Naive thymus-derived CD8-positive, alpha-beta T cell (primary cell): ENCODE measurements around the gene NR3C1. TPM values are rescaled to one million over a fixed set of nuclear protein-coding genes. Genes with fewer than 3 reads are reported as not detected.

Experiments
- ATAC-seq, 2 donors: fragments of 150-1000 bp; cut with Tn5 transposase in 1 of 2; sonication (Bioruptor Pico), chemical (Tn5 transposase) in 1 of 2; 1 replicate in 1 of 2; 2 replicates in 1 of 2; pipeline ENCODE4 v1.10.0; 2021; ENCODE audit warnings: mild to moderate bottlenecking in 2 of 2, moderate library complexity in 2 of 2
- POLR2A ChIA-PET: fragments of 350-600 bp; sonication (Branson Sonifier 250); formaldehyde crosslinking; loops from one replicate; lab custom pipeline; 2021; ENCODE audit warnings: antibody characterized with exemption; lab: Charles Lee
- DNase-seq, 10 donors: peaks; one replicate each; pipeline versions ENCODE4 v3.0.0 to v3.0.0-alpha.2; 2020 to 2022
- H3K27ac Mint-ChIP-seq, 10 donors: one replicate each; pipeline ENCODE4 v1.8.0; 2020 to 2022; ENCODE audit warnings: mild to moderate bottlenecking in 10 of 10, mixed read lengths in 10 of 10, moderate library complexity in 4 of 10, inconsistent platforms in 1 of 10
- H3K27me3 Mint-ChIP-seq, 5 donors: one replicate each; pipeline ENCODE4 v1.8.0; 2021 to 2022; ENCODE audit warnings: mixed read lengths in 5 of 5
- H3K36me3 Mint-ChIP-seq, 3 donors: one replicate each; pipeline ENCODE4 v1.8.0; 2020 to 2022; ENCODE audit warnings: mixed read lengths in 3 of 3, mild to moderate bottlenecking in 2 of 3, inconsistent platforms in 1 of 3
- H3K4me1 Mint-ChIP-seq, 4 donors: one replicate each; pipeline ENCODE4 v1.8.0; 2021 to 2022; ENCODE audit warnings: mixed read lengths in 4 of 4
- H3K4me3 Mint-ChIP-seq, 10 donors: one replicate each; pipeline ENCODE4 v1.8.0; 2020 to 2022; ENCODE audit warnings: mild to moderate bottlenecking in 10 of 10, mixed read lengths in 10 of 10, moderate library complexity in 6 of 10, inconsistent platforms in 1 of 10
- H3K9me3 Mint-ChIP-seq, 9 donors: one replicate each; pipeline ENCODE4 v1.8.0; 2020 to 2022; ENCODE audit warnings: mixed read lengths in 9 of 9, mild to moderate bottlenecking in 3 of 9, inconsistent platforms in 1 of 9, moderate library complexity in 1 of 9
- polyA plus RNA-seq, 3 donors: library from polyadenylated mRNA; unstranded; fragments of 300-500 nt; fragmentation: Illumina TruSeq; gene quantifications; one replicate each; pipeline ENCODE4 v1.2.3, GENCODE V29; 2021
- total RNA-seq, 8 experiments: library from RNA in 2 of 8; stranded (reverse) in 2 of 8; gene quantifications; one replicate each; pipeline ENCODE4 v1.2.3 and lab custom pipeline; 2021 to 2026

NR3C1 gene
- total and polyA plus RNA-seq, 5 experiments from 2014 or later, result 60.2 to 133 (median 83.9) TPM

GRCh38 chr5:143354025-143354424 is 49.5 kb downstream of the NR3C1 start:
- H3K27ac Mint-ChIP-seq, result peak overlapping the region; percentile 73 to 96 (median 91)
- POLR2A ChIA-PET, result interaction anchor here (1.6 to 1.7 kb wide), 2 partner anchors 49 to 80 kb away, joined by 5 to 8 read pairs; partner anchors contain the start of gene NR3C1
- H3K4me3 Mint-ChIP-seq, result peak overlapping the region; percentile 62 to 89 (median 85)
- peaks cover 29 to 70% (median 62%) of the 10 kb centered on the region in 4 donors for H3K4me1 Mint-ChIP-seq
- peak in 3 of 10 donors; percentile 10 to 25 (median 17) for DNase-seq
- no peaks in the 10 kb centered on the region for H3K36me3 Mint-ChIP-seq
- H3K27me3 Mint-ChIP-seq, result no peaks in the 10 kb centered on the region
- ATAC-seq, result peak; percentile 24 to 29
- H3K9me3 Mint-ChIP-seq, result no peaks in the 10 kb centered on the region

GRCh38 chr5:143352691-143353090 is 50.8 kb downstream of the NR3C1 start:
- H3K27me3 Mint-ChIP-seq, result no peaks in the 10 kb centered on the region
- H3K4me1 Mint-ChIP-seq, result peaks cover 25 to 63% (median 57%) of the 10 kb centered on the region in 4 donors
- POLR2A ChIA-PET, result interaction anchor here (1.6 to 1.7 kb wide), 2 partner anchors 51 to 82 kb away, joined by 5 to 8 read pairs; partner anchors contain the start of gene NR3C1
- no peaks in the 10 kb centered on the region for H3K36me3 Mint-ChIP-seq
- peak overlapping the region; percentile 24 to 89 (median 85) for H3K4me3 Mint-ChIP-seq
- DNase-seq (peak in 5 of 10 donors; percentile 5 to 50 (median 28)), ATAC-seq (peak; percentile 54 to 56)
- H3K27ac Mint-ChIP-seq, result peak overlapping the region; percentile 65 to 96 (median 88)
- no peaks in the 10 kb centered on the region for H3K9me3 Mint-ChIP-seq

- Mint-ChIP-seq H3K27ac (no peak overlapping the region), H3K27me3 (no peaks in the 10 kb centered on the region), H3K4me1 (peaks cover 23 to 61% (median 50%) of the 10 kb centered on the region in 4 donors), H3K4me3 (no peak overlapping the region), H3K36me3 (no peaks in the 10 kb centered on the region), H3K9me3 (no peaks in the 10 kb centered on the region)
- ATAC-seq (no peak), DNase-seq (no peak)
- POLR2A ChIA-PET, result no interaction called here
These were observed 52.5 kb downstream of the NR3C1 start for GRCh38 chr5:143350751-143351602.

- no peak for DNase-seq
- peaks cover 23 to 58% (median 44%) of the 10 kb centered on the region in 4 donors for H3K4me1 Mint-ChIP-seq
- no peak overlapping the region for H3K4me3 Mint-ChIP-seq
- no peaks in the 10 kb centered on the region for H3K27me3 Mint-ChIP-seq
- no peak for ATAC-seq
- H3K9me3 Mint-ChIP-seq, result no peaks in the 10 kb centered on the region
- no peaks in the 10 kb centered on the region for H3K36me3 Mint-ChIP-seq
- H3K27ac Mint-ChIP-seq, result no peak overlapping the region
- POLR2A ChIA-PET, result no interaction called here
These were observed 53.1 kb downstream of the NR3C1 start for GRCh38 chr5:143350341-143350740.

GRCh38 chr5:143349177-143349576 is 54.3 kb downstream of the NR3C1 start:
- peaks cover 21 to 52% (median 34%) of the 10 kb centered on the region in 4 donors for H3K4me1 Mint-ChIP-seq
- no peak overlapping the region for H3K4me3 Mint-ChIP-seq
- peaks cover 0 to 2% (median 0%) of the 10 kb centered on the region in 3 donors for H3K36me3 Mint-ChIP-seq
- no peaks in the 10 kb centered on the region for H3K27me3 Mint-ChIP-seq
- peak overlapping the region in 1 of 10 donors; percentile 41 for H3K27ac Mint-ChIP-seq
- POLR2A ChIA-PET, result no interaction called here
- no peaks in the 10 kb centered on the region for H3K9me3 Mint-ChIP-seq
- DNase-seq (no peak), ATAC-seq (no peak)

GRCh38 chr5:143347698-143348344 is 55.7 kb downstream of the NR3C1 start:
- Mint-ChIP-seq H3K4me3 (peak overlapping the region in 1 of 10 donors; percentile 2), H3K9me3 (no peaks in the 10 kb centered on the region), H3K36me3 (peaks cover 0 to 2% (median 0%) of the 10 kb centered on the region in 3 donors), H3K27me3 (no peaks in the 10 kb centered on the region), H3K27ac (peak overlapping the region in 5 of 10 donors; percentile 17 to 78 (median 41)), H3K4me1 (peaks cover 13 to 45% (median 29%) of the 10 kb centered on the region in 4 donors)
- ATAC-seq, result no peak
- DNase-seq, result no peak
- POLR2A ChIA-PET, result interaction anchor here (1.1 kb wide), 1 partner anchor 55 kb away, joined by 4 read pairs; no protein-coding TSS in a partner anchor

- Mint-ChIP-seq H3K36me3 (peaks cover 0 to 2% (median 0%) of the 10 kb centered on the region in 3 donors), H3K9me3 (no peaks in the 10 kb centered on the region), H3K4me1 (peaks cover 16 to 47% (median 31%) of the 10 kb centered on the region in 4 donors), H3K4me3 (peak overlapping the region in 1 of 10 donors; percentile 21), H3K27me3 (no peaks in the 10 kb centered on the region), H3K27ac (peak overlapping the region in 4 of 10 donors; percentile 17 to 78 (median 24))
- no peak for ATAC-seq
- POLR2A ChIA-PET, result no interaction called here
- no peak for DNase-seq
These were observed 56.4 kb downstream of the NR3C1 start for GRCh38 chr5:143347046-143347445.

GRCh38 chr5:143345671-143346440 is 57.6 kb downstream of the NR3C1 start:
- ATAC-seq (no peak), DNase-seq (no peak)
- H3K4me1 Mint-ChIP-seq, result peaks cover 13 to 52% (median 36%) of the 10 kb centered on the region in 4 donors
- peaks cover 0 to 7% (median 0%) of the 10 kb centered on the region in 3 donors for H3K36me3 Mint-ChIP-seq
- no peaks in the 10 kb centered on the region for H3K27me3 Mint-ChIP-seq
- H3K4me3 Mint-ChIP-seq, result peak overlapping the region in 1 of 10 donors; percentile 1
- no peaks in the 10 kb centered on the region for H3K9me3 Mint-ChIP-seq
- peak overlapping the region in 2 of 10 donors; percentile 53 to 61 for H3K27ac Mint-ChIP-seq
- POLR2A ChIA-PET, result no interaction called here

GRCh38 chr5:143343042-143343441 is 60.4 kb downstream of the NR3C1 start:
- Mint-ChIP-seq H3K27me3 (no peaks in the 10 kb centered on the region), H3K9me3 (no peaks in the 10 kb centered on the region), H3K4me3 (no peak overlapping the region), H3K27ac (peak overlapping the region in 2 of 10 donors; percentile 2 to 33), H3K4me1 (peaks cover 19 to 59% (median 48%) of the 10 kb centered on the region in 4 donors), H3K36me3 (peaks cover 0 to 11% (median 9%) of the 10 kb centered on the region in 3 donors)
- ATAC-seq (no peak), DNase-seq (no peak)
- POLR2A ChIA-PET, result interaction anchor here (1.4 kb wide), 1 partner anchor 61 kb away, joined by 3 read pairs; the partner anchor contains the start of gene NR3C1

GRCh38 chr5:143342607-143343006 is 60.9 kb downstream of the NR3C1 start:
- POLR2A ChIA-PET, result interaction anchor here (1.4 kb wide), 1 partner anchor 61 kb away, joined by 3 read pairs; the partner anchor contains the start of gene NR3C1
- H3K27me3 Mint-ChIP-seq, result no peaks in the 10 kb centered on the region
- H3K36me3 Mint-ChIP-seq, result peaks cover 0 to 11% (median 9%) of the 10 kb centered on the region in 3 donors
- H3K9me3 Mint-ChIP-seq, result no peaks in the 10 kb centered on the region
- DNase-seq, result no peak
- peak overlapping the region in 3 of 10 donors; percentile 32 to 39 (median 33) for H3K27ac Mint-ChIP-seq
- peak overlapping the region in 1 of 10 donors; percentile 43 for H3K4me3 Mint-ChIP-seq
- H3K4me1 Mint-ChIP-seq, result peaks cover 17 to 55% (median 46%) of the 10 kb centered on the region in 4 donors
- ATAC-seq, result no peak

GRCh38 chr5:143341807-143342570 is 61.5 kb downstream of the NR3C1 start:
- POLR2A ChIA-PET, result interaction anchor here (1.4 kb wide), 1 partner anchor 62 kb away, joined by 3 read pairs; the partner anchor contains the start of gene NR3C1
- DNase-seq (no peak), ATAC-seq (no peak)
- Mint-ChIP-seq H3K4me3 (no peak overlapping the region), H3K36me3 (peaks cover 0 to 11% (median 9%) of the 10 kb centered on the region in 3 donors), H3K9me3 (no peaks in the 10 kb centered on the region), H3K27ac (peak overlapping the region in 4 of 10 donors; percentile 29 to 39 (median 35)), H3K4me1 (peaks cover 17 to 49% (median 43%) of the 10 kb centered on the region in 4 donors), H3K27me3 (no peaks in the 10 kb centered on the region)
